Measurements from ENCODE around the gene TBC1D14. TPM values are rescaled to one million over a fixed set of nuclear protein-coding genes. Genes with fewer than 3 reads are reported as not detected.
A peak's percentile ranks its signal among the peaks of the same experiment; 100 is the strongest.

Gene TBC1D14
- total and polyA plus RNA-seq, 9 of the 15 experiments (the other 6 are each of a cell fraction or from before 2014, with no cell fraction given), result 2.1 to 59.6 (median 44.8) TPM

GRCh38 chr4:6910960-6911874 is 1.6 kb downstream of the TBC1D14 start:
- in situ Hi-C loops (cut with MboI) (no loop called here), intact Hi-C loops (cut with micrococcal nuclease) (no loop called here)
- BruUV-seq (replicated peaks), result TSS peak; percentile 51
- ChIA-PET POLR2A (interaction anchor here (0.6 to 3.9 kb wide), 18 partner anchors 12 to 959 kb away, joined by 3 to 17 read pairs (median 3); partner anchors contain the start of gene TADA2B), CTCF (ENCODE audit: low intra/inter-chr PET ratio) (interaction anchor here (0.6 kb wide), 1 partner anchor 38 kb away, joined by 3 read pairs; no protein-coding TSS in a partner anchor)
- H3K9ac ChIP-seq (ENCODE audit: insufficient read depth in 1 of 2, low read depth in 2 of 2, low read length in 2 of 2), result peak overlapping the region; percentile 93 to 98
- no peak overlapping the region for H2AFZ ChIP-seq (ENCODE audit: low read depth, low read length)
- H3K9me1 ChIP-seq (ENCODE audit: control insufficient read depth, insufficient read depth, low read length), result no peaks in the 10 kb centered on the region
- WGBS (ENCODE audit: insufficient coverage, low coverage, missing lambda C conversion rate), result 14% methylated on average over 15 of the region's 15 CpGs
- peaks cover 19% of the 10 kb centered on the region; the same call in 2 of the 3 replicates for H3K36me3 ChIP-seq (ENCODE audit: control insufficient read depth, insufficient read depth, low read length)
- peaks cover 69% of the 10 kb centered on the region for H3K79me2 ChIP-seq (ENCODE audit: control insufficient read depth, insufficient read depth, low read length)
- H3K4me3 ChIP-seq, result peak overlapping the region; percentile 94
- DNase-seq (ENCODE audit: extremely low read depth in 1 of 4, low spot score in 3 of 4), result peak in 1 of 4 experiments; percentile 54
- no peaks in the 10 kb centered on the region; a peak in 1 of 5 replicates for H3K27me3 ChIP-seq (ENCODE audit: control insufficient read depth in 2 of 2, insufficient read depth in 2 of 2, low read length in 2 of 2)
- peaks cover 62 to 77% of the 10 kb centered on the region in 2 experiments for H3K4me1 ChIP-seq (replicated peaks in 1 of 2; ENCODE audit: control insufficient read depth in 2 of 2, insufficient read depth in 2 of 2, low read length in 2 of 2)
- peak overlapping the region; percentile 98 for H3K27ac ChIP-seq (ENCODE audit: extremely low read depth, low read depth, low read length)
- no peaks in the 10 kb centered on the region for H4K20me1 ChIP-seq (replicated peaks; ENCODE audit: control insufficient read depth, insufficient read depth, low read length)
- FAIRE-seq, result peak; percentile 15
- peak; percentile 2 for ATAC-seq
- peak overlapping the region; percentile 88 for H3K4me2 ChIP-seq (ENCODE audit: insufficient read depth, low read length)
- H3K9me3 ChIP-seq (replicated peaks; ENCODE audit: control insufficient read depth, insufficient read depth, low read depth, low read length), result no peaks in the 10 kb centered on the region
- no peak for TF ChIP-seq LARP7 (IDR thresholded peaks at IDR 0.05)
- TF ChIP-seq IRF2 (CRISPR knock-in tag; IDR thresholded peaks at IDR 0.05), result no peak
- no peak for TF ChIP-seq MEIS2 (IDR thresholded peaks at IDR 0.05; ENCODE audit: partially characterized antibody)
- TF ChIP-seq ZBTB33 (CRISPR knock-in tag; IDR thresholded peaks at IDR 0.05), result no peak
- 0 out of 2 replicates have a peak, but pooled peaks have one; percentile 0 for TF ChIP-seq CXXC5 (CRISPR knock-in tag; IDR thresholded peaks at IDR 0.05)
- TF ChIP-seq NEUROD1 (IDR thresholded peaks at IDR 0.05; ENCODE audit: borderline replicate concordance, low read depth, low read length, partially characterized antibody), result no peak
- TF ChIP-seq ZNF77 (CRISPR knock-in tag; IDR thresholded peaks at IDR 0.05), result no peak
- no peak for TF ChIP-seq ZNF507 (tag; conservative IDR thresholded peaks at IDR 0.05)
- TF ChIP-seq RAD21 (CRISPR knock-in tag; conservative IDR thresholded peaks at IDR 0.05 in 1 of 2, IDR thresholded peaks at IDR 0.05 in 1 of 2), result no peak
- no peak for TF ChIP-seq CREM (IDR thresholded peaks at IDR 0.05; ENCODE audit: low read depth)
- TF ChIP-seq ZNF830 (CRISPR knock-in tag; IDR thresholded peaks at IDR 0.05), result no peak
- TF ChIP-seq MEF2A (IDR thresholded peaks at IDR 0.05; ENCODE audit: control insufficient read depth, low read depth, low read length), result no peak
- TF ChIP-seq KDM2B (CRISPR knock-in tag; IDR thresholded peaks at IDR 0.05), result no peak
- no peak for TF ChIP-seq GTF2B (IDR thresholded peaks at IDR 0.05; ENCODE audit: extremely low read depth, insufficient read length)
- TF ChIP-seq HOMEZ (CRISPR knock-in tag; IDR thresholded peaks at IDR 0.05), result no peak
- TF ChIP-seq CREB1 (IDR thresholded peaks at IDR 0.05), result no peak
- 0 out of 2 replicates have a peak, but pooled peaks have one; percentile 12 for TF ChIP-seq CREB1 (CRISPR knock-in tag; IDR thresholded peaks at IDR 0.05)
- 0 out of 2 replicates have a peak, but pooled peaks have one; percentile 29 for TF ChIP-seq ETV5 (CRISPR knock-in tag; IDR thresholded peaks at IDR 0.05; ENCODE audit: low read depth)

All from K562 (cell line).